A549 treated with AZD2906 at 1 μM for 4 hours (cell line): ENCODE data around the gene CYP3A4. TPM values are rescaled to one million over a fixed set of nuclear protein-coding genes. Genes with fewer than 3 reads are reported as not detected.

Experiments
- total RNA-seq: library from RNA; stranded (reverse); fragments of 200-300 nt; extraction: Qiagen RNA extraction; gene quantifications from 5 replicates; pipeline ENCODE4 v1.2.3, GENCODE V29; 2022

CYP3A4 gene
- total RNA-seq: 0.06 to 0.10 TPM (median 0.10 TPM) in 4 of 5 replicates, not detected in the other

DNA sequence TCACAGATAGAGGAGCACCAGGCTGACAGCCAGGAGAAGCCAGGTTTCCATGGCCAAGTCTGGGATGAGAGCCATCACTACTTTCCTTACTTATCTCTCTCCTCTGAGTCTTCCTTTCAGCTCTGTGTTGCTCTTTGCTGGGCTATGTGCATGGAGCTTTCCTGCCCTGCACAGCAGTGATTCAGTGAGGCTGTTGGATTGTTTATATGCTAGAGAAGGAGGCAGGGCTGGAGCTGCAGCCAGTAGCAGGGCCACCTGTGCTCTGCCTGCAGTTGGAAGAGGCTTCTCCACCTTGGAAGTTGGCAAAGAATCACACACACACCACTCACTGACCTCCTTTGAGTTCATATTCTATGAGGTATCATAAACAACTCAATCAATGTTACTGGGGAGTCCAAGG lies at the start of gene CYP3A4:
CYP3A4 (minus strand) TSS at position 178 of the 400 bp plus-strand sequence; CDS start at position 75, 103 bp downstream.

DNA sequence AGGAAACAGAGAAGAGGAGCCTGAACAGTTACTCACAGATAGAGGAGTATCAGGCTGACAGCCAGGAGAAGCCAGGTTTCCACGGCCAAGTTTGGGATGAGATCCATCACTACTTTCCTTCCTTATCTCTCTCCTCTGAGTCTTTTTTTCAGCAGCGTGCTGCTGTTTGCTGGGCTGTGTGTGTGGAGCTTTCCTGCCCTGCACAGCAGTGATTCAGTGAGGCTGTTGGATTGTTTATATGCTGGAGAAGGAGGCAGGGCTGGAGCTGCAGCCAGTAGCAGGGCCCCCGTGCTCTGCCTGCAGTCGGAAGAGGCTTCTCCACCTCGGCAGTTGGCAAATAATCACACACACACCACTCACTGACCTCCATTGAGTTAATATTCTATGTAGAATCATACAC lies 49.0 kb downstream of the CYP3A4 start, which contains the start of gene CYP3A7:
CYP3A7 (minus strand) TSS at position 210 of the 400 bp plus-strand sequence; CDS start at position 107, 103 bp downstream.

Other genes starting within 250 kb of the CYP3A4 start
- gene FAM200A, start 232.1 kb downstream of the CYP3A4 start, total RNA-seq: 5.8 to 6.3 TPM (median 6.1 TPM) in 5 replicates
- gene ZNF655, start 225.5 kb downstream of the CYP3A4 start, total RNA-seq: 52.0 to 56.0 TPM (median 53.0 TPM) in 5 replicates
- gene TMEM225B, start 185.9 kb downstream of the CYP3A4 start, total RNA-seq: 0.79 to 1.2 TPM (median 1.0 TPM) in 5 replicates
- gene ZSCAN25, start 167.2 kb downstream of the CYP3A4 start, total RNA-seq: 8.2 to 9.6 TPM (median 8.9 TPM) in 5 replicates
- gene CYP3A5, start 104.2 kb downstream of the CYP3A4 start, total RNA-seq: 1.1 to 1.9 TPM (median 1.4 TPM) in 5 replicates
- 0.05 TPM in 1 of 5 replicates, not detected in the others for gene CYP3A7, start 49.0 kb downstream of the CYP3A4 start, total RNA-seq
- gene CYP3A43, start 43.8 kb upstream of the CYP3A4 start, total RNA-seq: not detected in 5 replicates
- not detected in 5 replicates for gene OR2AE1, start 92.8 kb upstream of the CYP3A4 start, total RNA-seq
- gene TRIM4, start 135.3 kb upstream of the CYP3A4 start, total RNA-seq: 24.8 to 32.0 TPM (median 26.0 TPM) in 5 replicates
- 0.09 to 0.24 TPM (median 0.20 TPM) in 4 of 5 replicates, not detected in the other for gene GJC3, start 145.4 kb upstream of the CYP3A4 start, total RNA-seq
- gene AZGP1, start 191.8 kb upstream of the CYP3A4 start, total RNA-seq: 0.17 TPM in 1 of 5 replicates, not detected in the others
- gene ZKSCAN1, start 231.4 kb upstream of the CYP3A4 start, total RNA-seq: 6.9 to 9.8 TPM (median 9.1 TPM) in 5 replicates